ENCODE measurements around the gene LLCFC1. TPM values are rescaled to one million over a fixed set of nuclear protein-coding genes. Genes with fewer than 3 reads are reported as not detected.

Gene LLCFC1
- total RNA-seq, 1 experiment from 2014 or later = not detected

GRCh38 chr7:142916508-142916907 is 22.8 kb upstream of the LLCFC1 start:
- POLR2A ChIA-PET (ENCODE audit: low non-redundant PET) = no interaction called here
- H3K36me3 ChIP-seq (ENCODE audit: insufficient read depth, low read length, poor library complexity, severe bottlenecking) = no peaks in the 10 kb centered on the region
- H3K27me3 ChIP-seq (replicated peaks; ENCODE audit: insufficient read depth, low read depth, low read length, poor library complexity) = peaks cover 36% of the 10 kb centered on the region
- no peak for DNase-seq (ENCODE audit: low spot score)
- no peak for TF ChIP-seq EZH2 (IDR thresholded peaks at IDR 0.05; ENCODE audit: borderline replicate concordance, low read depth, low read length, poor library complexity, severe bottlenecking)
- no peak for TF ChIP-seq CTCF (conservative IDR thresholded peaks at IDR 0.05; ENCODE audit: low read depth, low read length)
- BruUV-seq (replicated peaks) = no TSS peak
- intact Hi-C loops (cut with micrococcal nuclease; ENCODE audit: unreplicated experiment) = no loop called here
- H3K27ac ChIP-seq (ENCODE audit: low read depth, low read length, poor library complexity, severe bottlenecking) = no peak overlapping the region
- CTCF ChIA-PET = no interaction called here
- no peaks in the 10 kb centered on the region for H3K4me1 ChIP-seq (ENCODE audit: insufficient read depth, low read length, poor library complexity, severe bottlenecking)
- no peak overlapping the region for H3K4me3 ChIP-seq (ENCODE audit: low read depth, low read length, poor library complexity, severe bottlenecking)
- no peaks in the 10 kb centered on the region for H3K9me3 ChIP-seq (ENCODE audit: low read depth, low read length, poor library complexity, severe bottlenecking)

GRCh38 chr7:142917447-142917846 is 21.8 kb upstream of the LLCFC1 start:
- H3K27ac ChIP-seq (ENCODE audit: low read depth, low read length, poor library complexity, severe bottlenecking) = no peak overlapping the region
- CTCF ChIA-PET = no interaction called here
- POLR2A ChIA-PET (ENCODE audit: low non-redundant PET) = no interaction called here
- peaks cover 28% of the 10 kb centered on the region for H3K27me3 ChIP-seq (replicated peaks; ENCODE audit: insufficient read depth, low read depth, low read length, poor library complexity)
- no peak for DNase-seq (ENCODE audit: low spot score)
- no peak overlapping the region for H3K4me3 ChIP-seq (ENCODE audit: low read depth, low read length, poor library complexity, severe bottlenecking)
- H3K9me3 ChIP-seq (ENCODE audit: low read depth, low read length, poor library complexity, severe bottlenecking) = no peaks in the 10 kb centered on the region
- TF ChIP-seq CTCF (conservative IDR thresholded peaks at IDR 0.05; ENCODE audit: low read depth, low read length) (no peak), EZH2 (IDR thresholded peaks at IDR 0.05; ENCODE audit: borderline replicate concordance, low read depth, low read length, poor library complexity, severe bottlenecking) (no peak)
- no peaks in the 10 kb centered on the region for H3K4me1 ChIP-seq (ENCODE audit: insufficient read depth, low read length, poor library complexity, severe bottlenecking)
- intact Hi-C loops (cut with micrococcal nuclease; ENCODE audit: unreplicated experiment) = no loop called here
- no TSS peak for BruUV-seq (replicated peaks)
- no peaks in the 10 kb centered on the region for H3K36me3 ChIP-seq (ENCODE audit: insufficient read depth, low read length, poor library complexity, severe bottlenecking)

- Histone ChIP-seq H3K27me3 (replicated peaks; ENCODE audit: insufficient read depth, low read depth, low read length, poor library complexity) (peaks cover 26% of the 10 kb centered on the region), H3K4me1 (ENCODE audit: insufficient read depth, low read length, poor library complexity, severe bottlenecking) (no peaks in the 10 kb centered on the region), H3K4me3 (ENCODE audit: low read depth, low read length, poor library complexity, severe bottlenecking) (no peak overlapping the region), H3K36me3 (ENCODE audit: insufficient read depth, low read length, poor library complexity, severe bottlenecking) (no peaks in the 10 kb centered on the region), H3K27ac (ENCODE audit: low read depth, low read length, poor library complexity, severe bottlenecking) (no peak overlapping the region), H3K9me3 (ENCODE audit: low read depth, low read length, poor library complexity, severe bottlenecking) (no peaks in the 10 kb centered on the region)
- ChIA-PET POLR2A (ENCODE audit: low non-redundant PET) (no interaction called here), CTCF (no interaction called here)
- intact Hi-C loops (cut with micrococcal nuclease; ENCODE audit: unreplicated experiment) = no loop called here
- no TSS peak for BruUV-seq (replicated peaks)
- DNase-seq (ENCODE audit: low spot score) = no peak
- TF ChIP-seq EZH2 (IDR thresholded peaks at IDR 0.05; ENCODE audit: borderline replicate concordance, low read depth, low read length, poor library complexity, severe bottlenecking) (no peak), CTCF (conservative IDR thresholded peaks at IDR 0.05; ENCODE audit: low read depth, low read length) (no peak)
Observed at GRCh38 chr7:142918901-142919300, 20.4 kb upstream of the LLCFC1 start.
